Tibial artery (tissue), 4 donors: ENCODE data around the gene LGALS8.
A peak's percentile ranks its signal among the peaks of the same experiment; 100 is the strongest.

Experiments
- DNase-seq, 2 donors: peaks; one replicate each; pipeline ENCODE4 v3.0.0-alpha.2; 2019
- H3K27ac ChIP-seq, 2 donors: fragments of 200-600 bp; sonication (generic) in 1 of 2; 1 replicate in 1 of 2; 2 replicates in 1 of 2; pipeline ENCODE4 v1.5.1; 2018 to 2019; ENCODE audit warnings: mild to moderate bottlenecking in 1 of 2
- H3K27me3 ChIP-seq, 2 donors: fragments of 200-600 bp; sonication (generic) in 1 of 2; one replicate each; pipeline versions ENCODE4 v1.5.1 to v1.6.0; 2016 to 2019
- H3K36me3 ChIP-seq, 3 donors: fragments of 200-600 bp; sonication (generic) in 2 of 3; one replicate each; pipeline ENCODE4 v1.5.1; 2016 to 2019; ENCODE audit warnings: mild to moderate bottlenecking in 2 of 3
- H3K4me1 ChIP-seq, 4 donors: fragments of 200-600 bp; sonication (generic) in 2 of 4; 1 replicate in 3 of 4; 2 replicates in 1 of 4; pipeline ENCODE4 v1.5.1; 2016 to 2019
- H3K4me3 ChIP-seq, 2 donors: fragments of 200-600 bp; sonication (generic) in 1 of 2; 1 replicate in 1 of 2; 2 replicates in 1 of 2; pipeline ENCODE4 v1.5.1; 2018 to 2019; ENCODE audit warnings: mild to moderate bottlenecking in 2 of 2
- H3K9me3 ChIP-seq, 3 donors: fragments of 200-600 bp; sonication (generic) in 1 of 3; one replicate each; pipeline ENCODE4 v1.5.1; 2016 to 2019
- intact Hi-C: fragments of 100-400 bp; cut with DNase I; formaldehyde crosslinking; loops from one replicate; pipeline ENCODE4 v1.15.0; 2023; ENCODE audit warnings: low total_unique reads
- TF ChIP-seq, protein P1 (sequence below), 2 experiments: fragments of 200-600 bp in 1 of 2; fragments of 450-650 bp in 1 of 2; IDR thresholded peaks; one replicate each; pipeline ENCODE4 v1.5.1; 2017 to 2019; ENCODE audit warnings: antibody characterized with exemption in 2 of 2, mild to moderate bottlenecking in 1 of 2, moderate library complexity in 1 of 2

LGALS8 gene

DNA sequence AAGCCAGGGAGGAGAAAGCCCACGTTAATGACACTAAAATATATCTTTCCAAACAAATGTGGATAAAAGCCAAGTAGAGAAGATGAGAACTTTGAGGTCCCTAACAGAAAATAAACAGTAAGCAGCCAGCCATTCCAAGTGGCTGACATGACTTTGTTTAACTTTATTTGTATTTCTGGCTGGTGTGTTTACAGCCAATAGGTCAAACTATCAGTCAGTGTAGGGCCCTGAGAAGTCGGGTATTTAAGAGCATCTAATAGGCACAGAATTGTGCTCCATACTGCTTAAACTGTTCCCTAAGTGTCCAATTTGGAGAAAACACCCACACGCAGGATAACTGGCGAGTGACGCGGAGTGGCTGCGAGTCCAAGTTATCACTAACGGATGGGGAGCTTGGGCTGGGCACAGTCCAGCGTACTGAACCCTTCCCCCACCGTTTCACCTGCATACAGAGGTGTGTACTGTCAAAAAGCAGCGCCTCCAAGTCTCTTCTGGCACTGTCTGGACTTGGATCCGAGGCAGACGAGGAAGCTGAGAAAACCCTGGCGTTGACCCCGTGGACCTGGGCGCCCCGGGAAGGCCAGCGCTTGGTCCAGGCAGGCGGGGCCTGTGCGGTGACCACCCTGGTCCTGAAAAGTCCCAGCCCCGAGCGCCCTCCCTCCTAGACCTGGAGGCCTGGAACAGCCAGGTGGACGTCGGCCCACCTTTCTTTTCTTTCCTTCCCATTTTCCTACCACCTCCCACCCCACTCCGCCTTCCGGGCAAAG, 662 bp upstream of the LGALS8 start:
- Histone ChIP-seq H3K4me3 (peak overlapping the region; percentile 87 to 92), H3K27ac (peak overlapping the region; percentile 83 to 85), H3K36me3 (peaks cover 0 to 23% (median 12%) of the 10 kb centered on the region in 3 donors), H3K4me1 (peaks cover 0 to 11% (median 2%) of the 10 kb centered on the region in 4 donors), H3K27me3 (no peaks in the 10 kb centered on the region), H3K9me3 (no peaks in the 10 kb centered on the region)
- peak in 1 of 2 donors; percentile 71 for DNase-seq
- TF ChIP-seq, protein P1, sequence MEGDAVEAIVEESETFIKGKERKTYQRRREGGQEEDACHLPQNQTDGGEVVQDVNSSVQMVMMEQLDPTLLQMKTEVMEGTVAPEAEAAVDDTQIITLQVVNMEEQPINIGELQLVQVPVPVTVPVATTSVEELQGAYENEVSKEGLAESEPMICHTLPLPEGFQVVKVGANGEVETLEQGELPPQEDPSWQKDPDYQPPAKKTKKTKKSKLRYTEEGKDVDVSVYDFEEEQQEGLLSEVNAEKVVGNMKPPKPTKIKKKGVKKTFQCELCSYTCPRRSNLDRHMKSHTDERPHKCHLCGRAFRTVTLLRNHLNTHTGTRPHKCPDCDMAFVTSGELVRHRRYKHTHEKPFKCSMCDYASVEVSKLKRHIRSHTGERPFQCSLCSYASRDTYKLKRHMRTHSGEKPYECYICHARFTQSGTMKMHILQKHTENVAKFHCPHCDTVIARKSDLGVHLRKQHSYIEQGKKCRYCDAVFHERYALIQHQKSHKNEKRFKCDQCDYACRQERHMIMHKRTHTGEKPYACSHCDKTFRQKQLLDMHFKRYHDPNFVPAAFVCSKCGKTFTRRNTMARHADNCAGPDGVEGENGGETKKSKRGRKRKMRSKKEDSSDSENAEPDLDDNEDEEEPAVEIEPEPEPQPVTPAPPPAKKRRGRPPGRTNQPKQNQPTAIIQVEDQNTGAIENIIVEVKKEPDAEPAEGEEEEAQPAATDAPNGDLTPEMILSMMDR (IDR thresholded peaks at IDR 0.05) = no peak
- intact Hi-C loops = loop anchor here (5.0 to 10.0 kb wide), 2 partner anchors 241 to 418 kb away; partner anchors contain the start of gene ERO1B

DNA sequence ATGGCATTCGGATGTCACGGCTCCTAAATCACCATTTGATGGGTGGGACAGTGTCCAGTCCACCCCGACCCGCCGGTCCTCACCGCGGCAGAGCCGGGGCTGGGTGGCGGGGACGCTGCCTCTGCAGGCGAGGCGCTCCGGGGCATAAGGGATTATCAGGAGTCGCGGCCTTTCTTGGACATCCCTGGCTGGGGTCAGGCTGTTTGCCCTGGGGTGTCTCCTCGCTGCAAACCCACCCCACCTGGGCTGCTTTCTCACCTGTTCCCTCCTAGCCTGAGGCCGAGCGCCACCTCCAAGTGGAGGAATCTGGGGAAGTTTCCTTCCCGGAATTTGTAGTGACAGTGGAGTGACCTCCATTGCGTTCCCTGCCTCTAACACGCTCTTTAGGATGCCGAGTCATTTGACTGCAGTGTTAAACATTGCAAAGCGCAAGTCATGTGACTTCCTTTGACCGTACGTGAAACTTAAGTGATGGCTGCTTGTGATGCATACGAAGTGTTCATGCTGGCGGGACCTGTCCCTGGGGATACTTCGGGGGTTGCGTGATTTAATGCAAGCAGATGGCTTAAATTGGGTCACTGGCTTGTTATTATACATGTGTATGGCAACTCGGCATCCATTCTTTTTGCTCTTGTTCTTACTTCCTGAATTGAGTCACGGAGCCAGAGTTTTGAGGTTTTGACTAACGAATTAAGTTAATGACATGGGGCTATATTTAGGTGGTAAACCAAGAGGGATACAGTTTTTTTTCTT, 536 bp downstream of the LGALS8 start:
- Histone ChIP-seq H3K27me3 (no peaks in the 10 kb centered on the region), H3K4me1 (peaks cover 0 to 11% (median 2%) of the 10 kb centered on the region in 4 donors), H3K4me3 (peak overlapping the region; percentile 87 to 92), H3K27ac (peak overlapping the region; percentile 83 to 85), H3K36me3 (peaks cover 0 to 25% (median 12%) of the 10 kb centered on the region in 3 donors), H3K9me3 (no peaks in the 10 kb centered on the region)
- intact Hi-C loops = loop anchor here (5.0 to 10.0 kb wide), 2 partner anchors 242 to 420 kb away; partner anchors contain the start of gene ERO1B
- TF ChIP-seq, protein P1 (IDR thresholded peaks at IDR 0.05) = no peak
- peak in 1 of 2 donors; percentile 43 for DNase-seq

DNA sequence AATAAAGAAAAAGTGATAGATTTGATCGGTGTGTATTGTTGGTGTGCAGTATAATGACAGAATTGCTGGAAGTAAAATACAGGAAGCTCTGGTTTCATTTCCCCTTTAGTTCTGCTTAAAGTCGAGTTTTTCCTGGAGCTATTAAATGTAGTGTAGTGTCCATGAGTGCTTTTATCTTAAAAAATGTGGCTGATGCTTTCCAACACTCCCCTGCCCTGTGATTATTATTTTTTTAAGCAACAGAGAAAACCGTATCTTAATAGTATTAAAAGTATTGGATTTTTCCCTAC, 1.1 kb downstream of the LGALS8 start:
- Histone ChIP-seq H3K9me3 (no peaks in the 10 kb centered on the region), H3K36me3 (peaks cover 0 to 25% (median 12%) of the 10 kb centered on the region in 3 donors), H3K27me3 (no peaks in the 10 kb centered on the region), H3K4me1 (peaks cover 0 to 11% (median 2%) of the 10 kb centered on the region in 4 donors), H3K27ac (peak overlapping the region; percentile 83 to 85), H3K4me3 (peak overlapping the region; percentile 87 to 92)
- DNase-seq = no peak
- intact Hi-C loops = loop anchor here (5.0 to 10.0 kb wide), 2 partner anchors 243 to 420 kb away; partner anchors contain the start of gene ERO1B
- TF ChIP-seq, protein P1 (IDR thresholded peaks at IDR 0.05) = no peak

DNA sequence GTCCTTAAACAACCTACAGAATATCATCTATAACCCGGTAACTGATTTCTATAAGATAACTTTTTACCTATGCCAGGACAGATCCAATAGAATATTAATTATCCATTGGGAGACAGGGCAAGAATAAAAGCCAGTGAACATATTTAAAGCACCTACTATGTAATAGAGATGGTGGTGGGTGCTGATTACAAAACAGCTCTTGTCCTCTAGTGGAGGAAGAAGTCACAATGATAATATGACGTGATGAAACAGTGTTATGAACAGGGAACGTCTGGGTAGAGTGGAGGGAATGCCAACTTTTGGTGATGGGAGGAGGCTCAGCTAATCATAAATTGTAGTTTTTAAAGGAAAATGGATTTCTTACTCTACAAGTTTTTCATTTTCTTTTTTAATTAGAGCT, 2.3 kb downstream of the LGALS8 start:
- Histone ChIP-seq H3K27ac (no peak overlapping the region), H3K9me3 (no peaks in the 10 kb centered on the region), H3K36me3 (peaks cover 0 to 25% (median 12%) of the 10 kb centered on the region in 3 donors), H3K4me1 (peaks cover 0 to 11% (median 2%) of the 10 kb centered on the region in 4 donors), H3K27me3 (no peaks in the 10 kb centered on the region), H3K4me3 (no peak overlapping the region)
- DNase-seq = no peak
- intact Hi-C loops = loop anchor here (10.0 kb wide), 1 partner anchor 421 kb away; no protein-coding TSS in a partner anchor
- TF ChIP-seq, protein P1 (IDR thresholded peaks at IDR 0.05) = no peak

DNA sequence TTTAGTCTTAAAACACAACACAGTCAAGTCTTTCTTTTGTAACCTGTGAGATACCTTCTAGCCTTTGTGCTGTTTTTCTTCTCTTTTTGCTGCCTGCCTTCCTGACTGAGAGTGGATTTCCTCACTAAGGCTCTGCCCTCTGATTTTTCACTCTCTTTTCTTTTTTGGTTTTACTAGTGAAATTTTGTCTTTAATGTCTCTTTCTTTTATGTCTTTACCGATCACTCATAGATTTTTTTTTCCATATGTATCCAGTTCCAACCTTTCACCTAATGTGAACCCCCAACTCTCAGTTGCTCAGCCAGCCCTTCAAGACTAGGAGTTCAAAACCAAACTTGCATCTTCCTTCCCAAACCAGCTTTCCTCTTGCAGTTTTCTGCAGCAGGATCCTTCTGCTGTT, 6.5 kb downstream of the LGALS8 start:
- no peak overlapping the region for H3K27ac ChIP-seq
- H3K27me3 ChIP-seq = no peaks in the 10 kb centered on the region
- H3K36me3 ChIP-seq = peaks cover 7 to 33% (median 22%) of the 10 kb centered on the region in 3 donors

More for the DNA sequence above, 6.5 kb downstream of the LGALS8 start:
- H3K4me1 ChIP-seq = peaks cover 0 to 8% (median 0%) of the 10 kb centered on the region in 4 donors
- TF ChIP-seq, protein P1 (IDR thresholded peaks at IDR 0.05) = no peak
- H3K4me3 ChIP-seq = no peak overlapping the region
- no peak for DNase-seq
- no peaks in the 10 kb centered on the region for H3K9me3 ChIP-seq
- intact Hi-C loops = no loop called here
